NCI-H2107 treated with DMSO at 0.1 percent for 48 hours (cell line): ENCODE results near the gene FYN.

Source experiments
- DNase-seq: peaks from one replicate; lab custom pipeline; 2025; ENCODE audit not compliant: unreplicated experiment; lab: John Stamatoyannopoulos, UW

Gene FYN

GRCh38 chr6:111834356-111834755 is 38.9 kb downstream of the FYN start:
- no peak for DNase-seq

GRCh38 chr6:111832833-111833418 is 40.3 kb downstream of the FYN start:
- no peak for DNase-seq

GRCh38 chr6:111831408-111831807 is 41.8 kb downstream of the FYN start:
- no peak for DNase-seq

GRCh38 chr6:111829998-111830397 is 43.3 kb downstream of the FYN start:
- DNase-seq = no peak

- no peak for DNase-seq
These were observed 43.7 kb downstream of the FYN start for GRCh38 chr6:111829581-111829980.

- no peak for DNase-seq
These were observed 44.4 kb downstream of the FYN start for GRCh38 chr6:111828809-111829208.

GRCh38 chr6:111825439-111826086 is 47.7 kb downstream of the FYN start:
- DNase-seq = no peak

- DNase-seq = no peak
These were observed 48.5 kb downstream of the FYN start for GRCh38 chr6:111824608-111825337.

- DNase-seq = no peak
These were observed 49.2 kb downstream of the FYN start for GRCh38 chr6:111823831-111824607.

GRCh38 chr6:111823012-111823411 is 50.2 kb downstream of the FYN start:
- no peak for DNase-seq

- DNase-seq = no peak
These were observed 53.8 kb downstream of the FYN start for GRCh38 chr6:111819458-111819857.

- DNase-seq = no peak
These were observed 54.6 kb downstream of the FYN start for GRCh38 chr6:111818539-111819226.

- no peak for DNase-seq
These were observed 55.7 kb downstream of the FYN start for GRCh38 chr6:111817451-111818120.

- no peak for DNase-seq
These were observed 59.5 kb downstream of the FYN start for GRCh38 chr6:111813677-111814310.

GRCh38 chr6:111813237-111813636 is 60.0 kb downstream of the FYN start:
- no peak for DNase-seq

- DNase-seq = no peak
These were observed 60.9 kb downstream of the FYN start for GRCh38 chr6:111812060-111813038.

GRCh38 chr6:111810294-111811131 is 62.7 kb downstream of the FYN start:
- DNase-seq = no peak

- no peak for DNase-seq
These were observed 63.5 kb downstream of the FYN start for GRCh38 chr6:111809766-111810165.
